HCT116 (cell line): ENCODE data around the gene CCDC8. TPM values are rescaled to one million over a fixed set of nuclear protein-coding genes. Genes with fewer than 3 reads are reported as not detected.

ENCODE experiments used
- ATAC-seq: fragments of 200-7000 bp; cut with Tn5 transposase; 2 replicates; pipeline ENCODE4 v1.9.1; 2020; ENCODE audit warnings: mild to moderate bottlenecking, moderate library complexity
- BruUV-seq: library from RNA; stranded (reverse); fragments of 400-500 nt; replicated peaks from 2 replicates; lab custom pipeline; 2021; lab: Mats Ljungman, UMichigan
- CTCF ChIA-PET: fragments of 300-600 bp; sonication (Branson Sonifier 250); formaldehyde crosslinking; loops from one replicate; lab custom pipeline; 2021; ENCODE audit warnings: antibody characterized with exemption; lab: Charles Lee
- POLR2A ChIA-PET: fragments of 300-600, 350-600 bp; sonication (Branson Sonifier 250); formaldehyde crosslinking; loops from one replicate; lab custom pipeline; 2021; ENCODE audit warnings: antibody characterized with exemption; lab: Charles Lee
- RAD21 ChIA-PET, 2 experiments: fragments of 300-600 bp; sonication (Branson Sonifier 250); formaldehyde crosslinking; loops; one replicate each; lab custom pipeline; 2023; ENCODE audit warnings: low total read pairs in 2 of 2; ENCODE audit not compliant: uncharacterized antibody in 2 of 2, unreplicated experiment in 2 of 2, low non-redundant PET in 1 of 2; lab: Charles Lee
- DNase-seq: peaks from one replicate; pipeline ENCODE4 v3.0.0-alpha.2; 2010; ENCODE audit warnings: low read depth, low spot score
- H2AFZ ChIP-seq: fragments of 200-600 bp; shearing (Covaris generic), sonication (generic); 2 replicates; pipeline ENCODE4 v1.6.1; 2017; ENCODE audit warnings: low read depth, mixed run types, mixed read lengths, antibody characterized with exemption, low read length; ENCODE audit not compliant: poor library complexity, severe bottlenecking
- H3K27ac ChIP-seq: 2 replicates; pipeline ENCODE4 v1.5.1; 2012; ENCODE audit warnings: low read depth, low read length
- H3K27me3 ChIP-seq: fragments of 200-600 bp; sonication (generic); 2 replicates; pipeline ENCODE4 v1.6.1; 2016; ENCODE audit warnings: mixed run types, low read length, mixed read lengths; ENCODE audit not compliant: insufficient read depth
- H3K36me3 ChIP-seq, 2 experiments: fragments of 200-500 bp in 1 of 2; fragments of 200-600 bp in 1 of 2; sonication (Bioruptor generic) in 1 of 2; sonication (generic) in 1 of 2; 2 replicates each; pipeline versions ENCODE4 v1.5.1 to v1.6.1; 2014 to 2016; ENCODE audit warnings: low read length in 2 of 2, inconsistent platforms in 1 of 2, mixed read lengths in 1 of 2, mixed run types in 1 of 2; ENCODE audit not compliant: insufficient read depth in 2 of 2, control insufficient read depth in 1 of 2
- H3K4me1 ChIP-seq, 2 experiments: fragments of 200-600 bp in 1 of 2; sonication (generic) in 1 of 2; 2 replicates each; pipeline versions ENCODE4 v1.5.1 to v1.6.1; 2012 to 2017; ENCODE audit warnings: low read length in 2 of 2, inconsistent platforms in 1 of 2, mild to moderate bottlenecking in 1 of 2, mixed read lengths in 1 of 2, mixed run types in 1 of 2, moderate library complexity in 1 of 2; ENCODE audit not compliant: insufficient read depth in 2 of 2, control insufficient read depth in 1 of 2
- H3K4me2 ChIP-seq: fragments of 200-600 bp; sonication (generic); 2 replicates; pipeline ENCODE4 v1.6.1; 2017; ENCODE audit warnings: mixed run types, low read length, mixed read lengths
- H3K4me3 ChIP-seq, 2 experiments: fragments of 200-600 bp in 1 of 2; sonication (generic) in 1 of 2; replicated peaks in 1 of 2; 2 replicates each; pipeline ENCODE4 v1.5.1; 2011 to 2016; ENCODE audit warnings: low read length in 2 of 2, control low read depth in 1 of 2, low read depth in 1 of 2, mild to moderate bottlenecking in 1 of 2, mixed read lengths in 1 of 2, mixed run types in 1 of 2
- H3K79me2 ChIP-seq: fragments of 200-600 bp; sonication (generic); 2 replicates; pipeline ENCODE4 v1.6.1; 2017; ENCODE audit warnings: mild to moderate bottlenecking, mixed run types, low read length, moderate library complexity, mixed read lengths; ENCODE audit not compliant: insufficient read depth
- H3K9ac ChIP-seq: fragments of 200-600 bp; sonication (generic); 2 replicates; pipeline ENCODE4 v1.6.1; 2016; ENCODE audit warnings: low read length, mixed read lengths
- H3K9me2 ChIP-seq: fragments of 200-600 bp; sonication (generic), shearing (Covaris generic); 2 replicates; pipeline ENCODE4 v1.6.1; 2017; ENCODE audit warnings: mixed run types, mild to moderate bottlenecking, moderate library complexity; ENCODE audit not compliant: insufficient read depth
- H3K9me3 ChIP-seq, 2 experiments: fragments of 200-500 bp in 1 of 2; fragments of 200-600 bp in 1 of 2; sonication (Bioruptor generic) in 1 of 2; sonication (generic) in 1 of 2; 2 replicates each; pipeline ENCODE4 v1.6.1; 2014 to 2017; ENCODE audit warnings: low read length in 2 of 2, mixed read lengths in 2 of 2, inconsistent platforms in 1 of 2, low read depth in 1 of 2, mild to moderate bottlenecking in 1 of 2, mixed run types in 1 of 2, moderate library complexity in 1 of 2; ENCODE audit not compliant: control insufficient read depth in 1 of 2, insufficient read depth in 1 of 2
- H4K20me1 ChIP-seq: fragments of 200-600 bp; sonication (generic), shearing (Covaris generic); 2 replicates; pipeline ENCODE4 v1.6.1; 2017; ENCODE audit warnings: mixed run types, mild to moderate bottlenecking, moderate library complexity; ENCODE audit not compliant: insufficient read depth
- CBX3 ChIP-seq: IDR thresholded peaks from 2 replicates; pipeline ENCODE4 v1.6.1; 2012; ENCODE audit warnings: low read depth
- EGR1 ChIP-seq: IDR thresholded peaks from 2 replicates; pipeline ENCODE4 v1.6.1; 2012; ENCODE audit warnings: low read depth
- EZH2 ChIP-seq: fragments of 200-600 bp; sonication (generic); IDR thresholded peaks from 2 replicates; pipeline ENCODE4 v1.6.1; 2017; ENCODE audit warnings: antibody characterized with exemption, mixed run types
- EZH2phosphoT487 ChIP-seq: fragments of 200-600 bp; IDR thresholded peaks from 2 replicates; pipeline ENCODE4 v1.6.1; 2018; ENCODE audit warnings: antibody characterized with exemption, borderline replicate concordance
- JUND ChIP-seq: IDR thresholded peaks from 2 replicates; pipeline ENCODE4 v1.6.1; 2012
- MAX ChIP-seq: IDR thresholded peaks from 2 replicates; pipeline ENCODE4 v1.6.1; 2012
- POLR2A ChIP-seq: IDR thresholded peaks from 2 replicates; pipeline ENCODE4 v1.7.0; 2011; ENCODE audit warnings: borderline replicate concordance; ENCODE audit not compliant: insufficient read depth, insufficient read length; ENCODE audit errors: extremely low read depth
- RAD21 ChIP-seq: IDR thresholded peaks from 2 replicates; pipeline ENCODE4 v1.6.1; 2012; ENCODE audit warnings: low read depth, mild to moderate bottlenecking
- REST ChIP-seq: IDR thresholded peaks from 2 replicates; pipeline ENCODE4 v1.6.1; 2012; ENCODE audit warnings: low read depth
- SP1 ChIP-seq: IDR thresholded peaks from 2 replicates; pipeline ENCODE4 v1.6.1; 2012; ENCODE audit warnings: low read depth
- SRF ChIP-seq: IDR thresholded peaks from 2 replicates; pipeline ENCODE4 v1.6.1; 2012; ENCODE audit warnings: low read depth
- TCF7L2 ChIP-seq: IDR thresholded peaks from 2 replicates; pipeline ENCODE4 v1.7.0; 2011; ENCODE audit warnings: borderline replicate concordance, inconsistent platforms; ENCODE audit not compliant: insufficient read depth, insufficient read length; ENCODE audit errors: extremely low read depth
- YY1 ChIP-seq: IDR thresholded peaks from 2 replicates; pipeline ENCODE4 v1.6.1; 2011; ENCODE audit warnings: low read length, low read depth, moderate library complexity, mild to moderate bottlenecking; ENCODE audit not compliant: insufficient replicate concordance; ENCODE audit errors: extremely low read depth
- ZBTB33 ChIP-seq: IDR thresholded peaks from 2 replicates; pipeline ENCODE4 v1.6.1; 2011; ENCODE audit warnings: mild to moderate bottlenecking, low read length, moderate library complexity; ENCODE audit not compliant: insufficient replicate concordance; ENCODE audit errors: extremely low read depth
- ZFX ChIP-seq: fragments of 450-650 bp; IDR thresholded peaks from 2 replicates; pipeline ENCODE4 v1.6.1; 2017
- ZNF274 ChIP-seq: fragments of 200-500 bp; sonication (Bioruptor generic); IDR thresholded peaks from 2 replicates; pipeline ENCODE4 v1.6.1; 2014; ENCODE audit warnings: mild to moderate bottlenecking, low read depth, low read length, inconsistent platforms
- intact Hi-C: fragments of 100-400 bp; cut with micrococcal nuclease; formaldehyde crosslinking; loops from 2 replicates; pipeline ENCODE4 v1.10.0; 2022
- total RNA-seq: library from RNA; stranded (reverse); gene quantifications from one replicate; pipeline ENCODE4 v1.2.1, GENCODE V29; 2021; ENCODE audit not compliant: unreplicated experiment
- TF ChIP-seq, protein P1 (sequence below), 3 experiments: fragments of 200-600 bp in 1 of 3; sonication (generic) in 1 of 3; IDR thresholded peaks in 2 of 3; conservative IDR thresholded peaks in 1 of 3; 2 replicates each; pipeline ENCODE4 v1.5.1; 2012 to 2017; ENCODE audit warnings: low read depth in 2 of 3, low read length in 2 of 3, antibody characterized with exemption in 1 of 3, borderline replicate concordance in 1 of 3, control low read depth in 1 of 3, mild to moderate bottlenecking in 1 of 3, mixed read lengths in 1 of 3, mixed run types in 1 of 3, moderate library complexity in 1 of 3; ENCODE audit not compliant: insufficient read depth in 1 of 3
- TF ChIP-seq, protein P2 (sequence below): IDR thresholded peaks from 2 replicates; pipeline ENCODE4 v1.6.1; 2012

The CCDC8 gene
- total RNA-seq, 1 experiment from 2014 or later: 0.10 TPM

DNA sequence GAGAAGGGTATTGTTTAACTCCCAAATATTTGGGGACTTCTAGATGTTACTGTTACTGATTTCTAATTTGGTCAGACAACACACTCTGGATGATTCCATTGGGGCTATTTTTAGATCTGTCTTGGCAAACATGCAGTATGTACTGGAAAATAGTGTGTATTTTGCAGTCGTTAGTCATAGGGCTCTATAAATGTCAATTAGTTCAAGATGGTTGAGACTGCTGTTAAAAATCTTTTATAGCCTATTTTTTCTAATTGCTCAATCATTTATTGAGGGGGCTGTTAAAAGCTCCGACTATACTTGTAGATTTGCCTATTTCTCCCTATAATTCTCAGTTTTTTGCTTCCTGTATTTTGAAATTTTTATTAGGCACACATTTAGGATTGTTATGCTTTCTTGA lies 35.1 kb downstream of the CCDC8 start:
- H3K36me3 ChIP-seq: peaks cover 39 to 51% of the 10 kb centered on the region in 2 experiments
- DNase-seq (no peak), ATAC-seq (no peak)
- POLR2A ChIA-PET: no interaction called here
- H3K79me2 ChIP-seq: peaks cover 54% of the 10 kb centered on the region
- no peaks in the 10 kb centered on the region for H3K9me2 ChIP-seq
- no peak for TF ChIP-seq CBX3
- TF ChIP-seq JUND: no peak
- no peak for TF ChIP-seq MAX
- no peak for TF ChIP-seq REST
- TF ChIP-seq, protein P1, sequence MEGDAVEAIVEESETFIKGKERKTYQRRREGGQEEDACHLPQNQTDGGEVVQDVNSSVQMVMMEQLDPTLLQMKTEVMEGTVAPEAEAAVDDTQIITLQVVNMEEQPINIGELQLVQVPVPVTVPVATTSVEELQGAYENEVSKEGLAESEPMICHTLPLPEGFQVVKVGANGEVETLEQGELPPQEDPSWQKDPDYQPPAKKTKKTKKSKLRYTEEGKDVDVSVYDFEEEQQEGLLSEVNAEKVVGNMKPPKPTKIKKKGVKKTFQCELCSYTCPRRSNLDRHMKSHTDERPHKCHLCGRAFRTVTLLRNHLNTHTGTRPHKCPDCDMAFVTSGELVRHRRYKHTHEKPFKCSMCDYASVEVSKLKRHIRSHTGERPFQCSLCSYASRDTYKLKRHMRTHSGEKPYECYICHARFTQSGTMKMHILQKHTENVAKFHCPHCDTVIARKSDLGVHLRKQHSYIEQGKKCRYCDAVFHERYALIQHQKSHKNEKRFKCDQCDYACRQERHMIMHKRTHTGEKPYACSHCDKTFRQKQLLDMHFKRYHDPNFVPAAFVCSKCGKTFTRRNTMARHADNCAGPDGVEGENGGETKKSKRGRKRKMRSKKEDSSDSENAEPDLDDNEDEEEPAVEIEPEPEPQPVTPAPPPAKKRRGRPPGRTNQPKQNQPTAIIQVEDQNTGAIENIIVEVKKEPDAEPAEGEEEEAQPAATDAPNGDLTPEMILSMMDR (IDR thresholded peaks at IDR 0.05 in 2 of 3, conservative IDR thresholded peaks at IDR 0.05 in 1 of 3; ENCODE audit: borderline replicate concordance in 1 of 3, insufficient read depth in 1 of 3, low read depth in 2 of 3, low read length in 2 of 3): no peak
- no peak for TF ChIP-seq SP1
- TF ChIP-seq EZH2phosphoT487: no peak
- TF ChIP-seq ZBTB33: no peak
- TF ChIP-seq RAD21: no peak
- TF ChIP-seq EGR1: no peak
- no peak for TF ChIP-seq ZFX
- TF ChIP-seq YY1: no peak
- no peak for TF ChIP-seq EZH2
- no peak for TF ChIP-seq POLR2A
- TF ChIP-seq SRF: no peak
- TF ChIP-seq ZNF274: no peak
- TF ChIP-seq, protein P2, sequence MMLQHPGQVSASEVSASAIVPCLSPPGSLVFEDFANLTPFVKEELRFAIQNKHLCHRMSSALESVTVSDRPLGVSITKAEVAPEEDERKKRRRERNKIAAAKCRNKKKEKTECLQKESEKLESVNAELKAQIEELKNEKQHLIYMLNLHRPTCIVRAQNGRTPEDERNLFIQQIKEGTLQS: no peak
- TF ChIP-seq TCF7L2: no peak
- 0 out of 2 replicates have a peak, but pooled peaks cover 7% of the 10 kb centered on the region for H4K20me1 ChIP-seq
- H3K9me3 ChIP-seq: no peaks in the 10 kb centered on the region
- H3K4me1 ChIP-seq: peaks cover 9 to 11% of the 10 kb centered on the region in 2 experiments; a peak in 3 of 4 replicates
- no peak overlapping the region for H3K9ac ChIP-seq
- RAD21 ChIA-PET: no interaction called here
- H2AFZ ChIP-seq: no peak overlapping the region
- H3K27me3 ChIP-seq: no peaks in the 10 kb centered on the region
- H3K27ac ChIP-seq: no peak overlapping the region
- H3K4me2 ChIP-seq: no peak overlapping the region
- CTCF ChIA-PET: interaction anchor here (1.0 kb wide), 1 partner anchor 300 kb away, joined by 4 read pairs; no protein-coding TSS in a partner anchor
- intact Hi-C loops: no loop called here
- no peak overlapping the region for H3K4me3 ChIP-seq
- no TSS peak for BruUV-seq
